Lower leg skin (tissue), 3 donors: Measurements from ENCODE around the gene APRT.

ENCODE experiments used
- POLR2A ChIP-seq, 2 donors: fragments of 450-650 bp; IDR thresholded peaks; one replicate each; pipeline ENCODE4 v1.6.1; 2016 to 2017; ENCODE audit warnings: antibody characterized with exemption in 2 of 2, mild to moderate bottlenecking in 1 of 2, moderate library complexity in 1 of 2
- TF ChIP-seq, protein P1 (sequence below), 3 donors: fragments of 450-650 bp; IDR thresholded peaks; one replicate each; pipeline ENCODE4 v1.5.1; 2016; ENCODE audit warnings: antibody characterized with exemption in 3 of 3, mild to moderate bottlenecking in 3 of 3, moderate library complexity in 2 of 3

DNA sequence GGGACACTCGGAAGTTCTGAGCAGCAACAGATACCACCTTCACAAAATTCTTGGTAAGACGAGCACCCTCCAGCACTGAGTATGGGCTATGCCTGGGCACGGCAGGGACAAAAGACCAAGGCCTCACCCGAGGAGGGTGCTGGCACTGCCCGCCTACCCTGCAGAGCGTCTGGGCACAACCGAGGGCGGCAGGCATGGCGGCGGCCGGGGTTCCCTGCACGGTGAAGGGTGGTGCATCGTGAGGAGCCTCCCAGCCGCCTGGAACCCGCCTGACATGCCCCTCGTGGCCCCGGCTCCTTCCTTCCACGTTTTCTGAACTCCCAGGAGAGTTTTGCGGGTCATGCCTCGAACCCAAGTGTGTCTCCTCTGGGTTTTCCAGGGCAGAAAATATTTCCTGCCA, 26.1 kb upstream of the APRT start:
- TF ChIP-seq, protein P1, sequence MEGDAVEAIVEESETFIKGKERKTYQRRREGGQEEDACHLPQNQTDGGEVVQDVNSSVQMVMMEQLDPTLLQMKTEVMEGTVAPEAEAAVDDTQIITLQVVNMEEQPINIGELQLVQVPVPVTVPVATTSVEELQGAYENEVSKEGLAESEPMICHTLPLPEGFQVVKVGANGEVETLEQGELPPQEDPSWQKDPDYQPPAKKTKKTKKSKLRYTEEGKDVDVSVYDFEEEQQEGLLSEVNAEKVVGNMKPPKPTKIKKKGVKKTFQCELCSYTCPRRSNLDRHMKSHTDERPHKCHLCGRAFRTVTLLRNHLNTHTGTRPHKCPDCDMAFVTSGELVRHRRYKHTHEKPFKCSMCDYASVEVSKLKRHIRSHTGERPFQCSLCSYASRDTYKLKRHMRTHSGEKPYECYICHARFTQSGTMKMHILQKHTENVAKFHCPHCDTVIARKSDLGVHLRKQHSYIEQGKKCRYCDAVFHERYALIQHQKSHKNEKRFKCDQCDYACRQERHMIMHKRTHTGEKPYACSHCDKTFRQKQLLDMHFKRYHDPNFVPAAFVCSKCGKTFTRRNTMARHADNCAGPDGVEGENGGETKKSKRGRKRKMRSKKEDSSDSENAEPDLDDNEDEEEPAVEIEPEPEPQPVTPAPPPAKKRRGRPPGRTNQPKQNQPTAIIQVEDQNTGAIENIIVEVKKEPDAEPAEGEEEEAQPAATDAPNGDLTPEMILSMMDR (IDR thresholded peaks at IDR 0.05), result no peak
- no peak for TF ChIP-seq POLR2A (IDR thresholded peaks at IDR 0.05)
